Activated CD8-positive, alpha-beta T cell treated with anti-CD3 and anti-CD28 coated beads for 36 hours (primary cell): ENCODE data around the gene CLASP2. TPM values are rescaled to one million over a fixed set of nuclear protein-coding genes. Genes with fewer than 3 reads are reported as not detected.

Experiments used
- ATAC-seq: fragments of 200-7000 bp; cut with Tn5 transposase; one replicate; pipeline ENCODE4 v1.10.0; 2021; ENCODE audit warnings: mild to moderate bottlenecking, moderate library complexity
- CTCF ChIA-PET: fragments of 350-600 bp; sonication (Branson Sonifier 250); formaldehyde crosslinking; loops from one replicate; lab custom pipeline; 2021; ENCODE audit warnings: antibody characterized with exemption; lab: Charles Lee
- POLR2A ChIA-PET: fragments of 350-600 bp; sonication (Branson Sonifier 250); formaldehyde crosslinking; loops from one replicate; lab custom pipeline; 2021; ENCODE audit warnings: antibody characterized with exemption; lab: Charles Lee
- DNase-seq: peaks from one replicate; pipeline ENCODE4 v3.0.0-alpha.2; 2020
- H3K27ac Mint-ChIP-seq: one replicate; pipeline ENCODE4 v1.8.0; 2021; ENCODE audit warnings: mild to moderate bottlenecking, mixed read lengths
- H3K27me3 Mint-ChIP-seq: one replicate; pipeline ENCODE4 v1.8.0; 2021; ENCODE audit warnings: mixed read lengths
- H3K36me3 Mint-ChIP-seq: one replicate; pipeline ENCODE4 v1.8.0; 2021; ENCODE audit warnings: low read depth, mixed read lengths
- H3K4me1 Mint-ChIP-seq: one replicate; pipeline ENCODE4 v1.8.0; 2021; ENCODE audit warnings: low read depth, mixed read lengths
- H3K4me3 Mint-ChIP-seq: one replicate; pipeline ENCODE4 v1.8.0; 2021; ENCODE audit warnings: mild to moderate bottlenecking, moderate library complexity, mixed read lengths
- H3K9me3 Mint-ChIP-seq: one replicate; pipeline ENCODE4 v1.8.0; 2021; ENCODE audit warnings: mixed read lengths
- CTCF ChIP-seq: fragments of 200-600 bp; IDR thresholded peaks from one replicate; pipeline ENCODE4 v1.8.0; 2022; ENCODE audit warnings: antibody characterized with exemption, mild to moderate bottlenecking
- intact Hi-C: fragments of 100-400 bp; cut with micrococcal nuclease; formaldehyde crosslinking; loops from one replicate; pipeline ENCODE4 v1.10.0; 2022
- total RNA-seq, 2 experiments: library from RNA; stranded (reverse); gene quantifications; one replicate each; pipeline ENCODE4 v1.2.3, GENCODE V29; 2021

The CLASP2 gene
- total RNA-seq, 2 experiments from 2014 or later, result 38.4 to 46.4 TPM

- TF ChIP-seq CTCF, result no peak
- peak overlapping the region; percentile 90 for H3K4me3 Mint-ChIP-seq
- H3K36me3 Mint-ChIP-seq, result no peaks in the 10 kb centered on the region
- no peaks in the 10 kb centered on the region for H3K9me3 Mint-ChIP-seq
- H3K27ac Mint-ChIP-seq, result peak overlapping the region; percentile 86
- DNase-seq (peak; percentile 74), ATAC-seq (peak; percentile 71)
- H3K4me1 Mint-ChIP-seq, result peaks cover 11% of the 10 kb centered on the region
- ChIA-PET POLR2A (interaction anchor here (0.6 to 1.6 kb wide), 3 partner anchors 16 to 80 kb away, joined by 3 read pairs; partner anchors contain the start of gene PDCD6IP), CTCF (interaction anchor here (1.0 kb wide), 2 partner anchors 20 to 75 kb away, joined by 3 read pairs; no protein-coding TSS in a partner anchor)
- no peaks in the 10 kb centered on the region for H3K27me3 Mint-ChIP-seq
- intact Hi-C loops, result loop anchor here (5.0 kb wide), 2 partner anchors 60 to 80 kb away; no protein-coding TSS in a partner anchor
Measured at GRCh38 chr3:33717616-33717865, 513 bp downstream of the CLASP2 start.

- H3K4me3 Mint-ChIP-seq, result no peak overlapping the region
- CTCF ChIA-PET, result interaction anchor here (1.3 kb wide), 1 partner anchor 71 kb away, joined by 6 read pairs; no protein-coding TSS in a partner anchor
Measured at GRCh38 chr3:33716227-33716626, 1.8 kb downstream of the CLASP2 start.

DNA sequence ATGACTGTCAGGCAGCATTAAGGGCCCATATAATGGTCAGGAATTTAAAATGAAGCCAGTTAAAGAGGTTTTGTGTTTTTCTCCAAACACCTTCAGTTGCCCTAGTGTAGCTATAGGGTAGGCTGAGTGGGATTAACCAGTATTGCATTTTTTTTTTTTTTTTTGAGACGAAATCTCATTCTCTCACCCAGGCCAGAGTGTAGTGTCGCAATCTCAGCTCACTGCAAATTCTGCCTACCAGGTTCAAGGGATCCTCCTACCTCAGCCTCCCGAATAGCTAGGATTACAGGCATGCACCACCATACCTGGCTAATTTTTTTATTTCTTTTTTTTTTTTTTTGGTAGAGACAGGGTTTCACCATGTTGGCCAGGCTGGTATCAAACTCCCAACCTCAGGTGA, 7.0 kb downstream of the CLASP2 start:
- Mint-ChIP-seq H3K27me3 (no peaks in the 10 kb centered on the region), H3K27ac (no peak overlapping the region), H3K9me3 (peaks cover 5% of the 10 kb centered on the region), H3K4me1 (peaks cover 13% of the 10 kb centered on the region), H3K4me3 (no peak overlapping the region), H3K36me3 (peaks cover 27% of the 10 kb centered on the region)
- TF ChIP-seq CTCF, result no peak
- intact Hi-C loops, result no loop called here
- POLR2A ChIA-PET, result no interaction called here
- CTCF ChIA-PET, result interaction anchor here (1.0 kb wide), 1 partner anchor 79 kb away, joined by 3 read pairs; no protein-coding TSS in a partner anchor
- DNase-seq (no peak), ATAC-seq (no peak)

More at GRCh38 chr3:33716227-33716626, 1.8 kb downstream of the CLASP2 start:
- POLR2A ChIA-PET, result interaction anchor here (1.6 kb wide), 1 partner anchor 60 kb away, joined by 3 read pairs; no protein-coding TSS in a partner anchor
- Mint-ChIP-seq H3K27me3 (no peaks in the 10 kb centered on the region), H3K36me3 (peaks cover 9% of the 10 kb centered on the region), H3K9me3 (no peaks in the 10 kb centered on the region), H3K4me1 (peaks cover 15% of the 10 kb centered on the region), H3K27ac (no peak overlapping the region)
- intact Hi-C loops, result loop anchor here (5.0 kb wide), 2 partner anchors 59 to 79 kb away; no protein-coding TSS in a partner anchor
- ATAC-seq (no peak), DNase-seq (no peak)
- TF ChIP-seq CTCF, result no peak

DNA sequence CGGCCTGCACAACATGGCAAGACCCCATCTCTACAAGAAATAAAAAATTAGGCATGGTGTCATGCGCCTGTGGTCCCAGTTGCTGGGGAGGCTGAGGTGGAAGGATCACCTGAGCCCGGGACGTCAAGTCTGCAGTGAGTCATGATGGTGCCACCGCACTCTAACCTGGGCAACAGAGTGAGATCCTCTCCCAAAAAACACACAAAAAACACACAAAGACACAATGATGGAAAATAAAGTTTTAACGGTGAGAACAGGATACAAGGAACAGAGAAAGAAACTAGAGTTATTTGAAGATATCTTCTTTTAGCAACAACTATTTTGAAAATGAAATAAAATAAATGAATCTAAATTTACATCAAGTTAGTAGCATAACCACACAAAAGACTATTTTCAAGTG, 12.0 kb downstream of the CLASP2 start:
- ATAC-seq, result no peak
- no peaks in the 10 kb centered on the region for H3K27me3 Mint-ChIP-seq
- DNase-seq, result no peak
- peaks cover 24% of the 10 kb centered on the region for H3K9me3 Mint-ChIP-seq
- TF ChIP-seq CTCF, result no peak
- intact Hi-C loops, result no loop called here
- H3K4me3 Mint-ChIP-seq, result no peak overlapping the region
- no peak overlapping the region for H3K27ac Mint-ChIP-seq
- POLR2A ChIA-PET, result no interaction called here
- H3K4me1 Mint-ChIP-seq, result peaks cover 14% of the 10 kb centered on the region
- CTCF ChIA-PET, result no interaction called here
- H3K36me3 Mint-ChIP-seq, result peaks cover 47% of the 10 kb centered on the region

DNA sequence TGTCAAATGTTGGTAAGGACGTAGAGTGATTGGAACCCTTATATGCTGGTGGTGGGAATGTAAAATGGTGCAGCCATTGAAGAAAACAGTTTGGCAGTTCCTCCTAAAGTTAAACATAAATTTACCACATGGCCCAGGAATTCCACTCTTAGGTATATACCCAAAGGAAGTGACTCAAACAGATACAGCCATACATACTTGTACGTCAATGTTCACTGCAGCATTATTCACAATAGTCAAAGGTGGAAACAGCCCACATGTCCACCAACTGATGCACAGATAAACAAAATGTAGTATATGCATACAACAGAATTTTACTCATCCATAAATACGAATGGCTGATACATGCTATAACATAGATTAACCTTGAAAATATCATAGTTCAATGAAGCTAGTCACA, 13.2 kb downstream of the CLASP2 start:
- ChIA-PET CTCF (no interaction called here), POLR2A (no interaction called here)
- H3K4me1 Mint-ChIP-seq, result peaks cover 14% of the 10 kb centered on the region
- no peak for TF ChIP-seq CTCF
- DNase-seq (no peak), ATAC-seq (peak; percentile 61)
- H3K27ac Mint-ChIP-seq, result no peak overlapping the region
- peaks cover 50% of the 10 kb centered on the region for H3K36me3 Mint-ChIP-seq
- intact Hi-C loops, result no loop called here
- no peaks in the 10 kb centered on the region for H3K27me3 Mint-ChIP-seq
- H3K9me3 Mint-ChIP-seq, result peaks cover 24% of the 10 kb centered on the region
- no peak overlapping the region for H3K4me3 Mint-ChIP-seq
